NOMO-1 treated with dmso at 0.1 percent for 144 hours (cell line): ENCODE data around the gene MAPK6.
"Not testable (repeated sequence)": the region's sequence is repeated elsewhere in the genome, so short reads cannot be mapped to it uniquely, and the experiment has no call there.

Experiments
- DNase-seq: peaks from one replicate; lab custom pipeline; 2025; ENCODE audit not compliant: unreplicated experiment; lab: John Stamatoyannopoulos, UW

The MAPK6 gene

GRCh38 chr15:52042051-52042851 lies 23.2 kb downstream of the MAPK6 start:
- DNase-seq = no peak

- not testable (repeated sequence) for DNase-seq
Measured at GRCh38 chr15:52045795-52046298, 26.8 kb downstream of the MAPK6 start.

- DNase-seq = not testable (repeated sequence)
Measured at GRCh38 chr15:52046552-52046951, 27.5 kb downstream of the MAPK6 start.

- no peak for DNase-seq
Measured at GRCh38 chr15:52050416-52050815, 31.4 kb downstream of the MAPK6 start.

GRCh38 chr15:52052066-52052935 lies 33.3 kb downstream of the MAPK6 start:
- peak; percentile 90 for DNase-seq

GRCh38 chr15:52054381-52054780 lies 35.4 kb downstream of the MAPK6 start:
- DNase-seq = no peak

GRCh38 chr15:52054858-52055257 lies 35.8 kb downstream of the MAPK6 start:
- DNase-seq = not testable (repeated sequence)

- no peak for DNase-seq
Measured at GRCh38 chr15:52056001-52056400, 37.0 kb downstream of the MAPK6 start.

- no peak for DNase-seq
Measured at GRCh38 chr15:52056496-52056895, 37.5 kb downstream of the MAPK6 start.

GRCh38 chr15:52057996-52058395 lies 39.0 kb downstream of the MAPK6 start:
- DNase-seq = peak; percentile 59

- no peak for DNase-seq
Measured at GRCh38 chr15:52060501-52060900, 41.5 kb downstream of the MAPK6 start.

- DNase-seq = no peak
Measured at GRCh38 chr15:52066842-52067544, 48.0 kb downstream of the MAPK6 start.

- no peak for DNase-seq
Measured at GRCh38 chr15:52067545-52067926, 48.5 kb downstream of the MAPK6 start.

- DNase-seq = no peak
Measured at GRCh38 chr15:52068004-52068615, 49.1 kb downstream of the MAPK6 start.

GRCh38 chr15:52069559-52069958 lies 50.5 kb downstream of the MAPK6 start:
- no peak for DNase-seq

GRCh38 chr15:52071570-52071969 lies 52.6 kb downstream of the MAPK6 start:
- no peak for DNase-seq

GRCh38 chr15:52076889-52077781 lies 58.1 kb downstream of the MAPK6 start:
- DNase-seq = no peak

- no peak for DNase-seq
Measured at GRCh38 chr15:52078197-52078875, 59.3 kb downstream of the MAPK6 start.
